Kidney epithelial cell (primary cell): ENCODE results near the gene MDM2. TPM values are rescaled to one million over a fixed set of nuclear protein-coding genes. Genes with fewer than 3 reads are reported as not detected.

Experiments
- DNase-seq: peaks from one replicate; pipeline ENCODE4 v3.0.0-alpha.2; 2010; ENCODE audit warnings: low read depth
- H3K27me3 ChIP-seq: 2 replicates; pipeline ENCODE4 v1.6.0; 2011; ENCODE audit warnings: low read length; ENCODE audit not compliant: control insufficient read depth, insufficient read depth
- H3K36me3 ChIP-seq: 2 replicates; pipeline ENCODE4 v1.5.1; 2011; ENCODE audit warnings: low read length; ENCODE audit not compliant: control insufficient read depth, insufficient read depth
- H3K4me3 ChIP-seq: 2 replicates; pipeline ENCODE4 v1.5.1; 2011; ENCODE audit warnings: low read depth, mild to moderate bottlenecking, control low read depth, low read length
- total RNA-seq: library from RNA; depleted of rRNA; stranded (reverse); fragments of >200 nt; gene quantifications from 2 replicates; pipeline ENCODE4 v1.2.3, GENCODE V29; 2015
- TF ChIP-seq, protein P1 (sequence below): IDR thresholded peaks from 2 replicates; pipeline ENCODE4 v1.5.1; 2011; ENCODE audit warnings: mild to moderate bottlenecking, moderate library complexity, low read length, control low read depth, inconsistent platforms; ENCODE audit not compliant: insufficient read depth, poor library complexity, severe bottlenecking

Gene MDM2
- total RNA-seq, 1 donor from 2014 or later: 195 TPM

DNA sequence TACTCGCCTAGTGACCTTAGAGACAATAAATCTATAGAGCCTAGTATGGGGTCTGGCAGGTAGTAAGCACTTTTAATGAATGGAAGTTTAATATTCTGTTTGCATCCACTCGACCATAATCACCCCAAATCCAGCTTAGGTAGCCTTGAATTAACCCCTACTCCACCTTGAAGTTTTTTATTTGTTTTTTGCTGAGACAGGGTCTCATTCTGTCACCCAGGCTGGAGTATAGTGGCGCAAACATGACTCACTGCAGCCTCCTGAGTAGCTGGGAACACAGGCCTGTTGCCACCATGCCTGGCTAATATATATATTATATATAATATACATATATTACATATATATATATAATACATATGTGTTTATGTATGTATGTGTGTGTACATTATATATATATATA, 38.8 kb downstream of the MDM2 start:
- TF ChIP-seq, protein P1, sequence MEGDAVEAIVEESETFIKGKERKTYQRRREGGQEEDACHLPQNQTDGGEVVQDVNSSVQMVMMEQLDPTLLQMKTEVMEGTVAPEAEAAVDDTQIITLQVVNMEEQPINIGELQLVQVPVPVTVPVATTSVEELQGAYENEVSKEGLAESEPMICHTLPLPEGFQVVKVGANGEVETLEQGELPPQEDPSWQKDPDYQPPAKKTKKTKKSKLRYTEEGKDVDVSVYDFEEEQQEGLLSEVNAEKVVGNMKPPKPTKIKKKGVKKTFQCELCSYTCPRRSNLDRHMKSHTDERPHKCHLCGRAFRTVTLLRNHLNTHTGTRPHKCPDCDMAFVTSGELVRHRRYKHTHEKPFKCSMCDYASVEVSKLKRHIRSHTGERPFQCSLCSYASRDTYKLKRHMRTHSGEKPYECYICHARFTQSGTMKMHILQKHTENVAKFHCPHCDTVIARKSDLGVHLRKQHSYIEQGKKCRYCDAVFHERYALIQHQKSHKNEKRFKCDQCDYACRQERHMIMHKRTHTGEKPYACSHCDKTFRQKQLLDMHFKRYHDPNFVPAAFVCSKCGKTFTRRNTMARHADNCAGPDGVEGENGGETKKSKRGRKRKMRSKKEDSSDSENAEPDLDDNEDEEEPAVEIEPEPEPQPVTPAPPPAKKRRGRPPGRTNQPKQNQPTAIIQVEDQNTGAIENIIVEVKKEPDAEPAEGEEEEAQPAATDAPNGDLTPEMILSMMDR: no peak
- no peak for DNase-seq
- Histone ChIP-seq H3K4me3 (no peak overlapping the region), H3K36me3 (peaks cover under 1% of the 10 kb centered on the region), H3K27me3 (no peaks in the 10 kb centered on the region)

DNA sequence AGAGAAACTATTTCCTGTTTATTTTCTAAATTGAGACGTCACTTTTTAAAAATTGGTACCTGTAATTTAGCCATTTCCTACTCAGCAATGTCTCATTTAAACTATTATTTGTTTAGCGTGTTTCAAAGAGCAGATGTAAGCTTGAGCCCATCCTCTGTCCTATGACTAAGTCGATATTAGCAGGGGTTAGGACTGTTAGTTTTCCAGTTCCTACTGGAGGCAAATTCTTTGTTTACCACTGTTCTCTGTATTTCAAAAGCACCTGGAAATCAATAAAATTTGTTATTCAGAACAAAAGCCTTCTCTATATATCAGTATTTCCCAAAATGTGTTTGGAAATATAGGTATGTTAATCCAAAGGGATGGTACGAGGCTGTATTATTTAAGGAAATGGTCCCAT, 42.4 kb downstream of the MDM2 start:
- H3K36me3 ChIP-seq: no peaks in the 10 kb centered on the region
- TF ChIP-seq, protein P1: no peak
- H3K27me3 ChIP-seq: no peaks in the 10 kb centered on the region
- no peak for DNase-seq
- H3K4me3 ChIP-seq: no peak overlapping the region

DNA sequence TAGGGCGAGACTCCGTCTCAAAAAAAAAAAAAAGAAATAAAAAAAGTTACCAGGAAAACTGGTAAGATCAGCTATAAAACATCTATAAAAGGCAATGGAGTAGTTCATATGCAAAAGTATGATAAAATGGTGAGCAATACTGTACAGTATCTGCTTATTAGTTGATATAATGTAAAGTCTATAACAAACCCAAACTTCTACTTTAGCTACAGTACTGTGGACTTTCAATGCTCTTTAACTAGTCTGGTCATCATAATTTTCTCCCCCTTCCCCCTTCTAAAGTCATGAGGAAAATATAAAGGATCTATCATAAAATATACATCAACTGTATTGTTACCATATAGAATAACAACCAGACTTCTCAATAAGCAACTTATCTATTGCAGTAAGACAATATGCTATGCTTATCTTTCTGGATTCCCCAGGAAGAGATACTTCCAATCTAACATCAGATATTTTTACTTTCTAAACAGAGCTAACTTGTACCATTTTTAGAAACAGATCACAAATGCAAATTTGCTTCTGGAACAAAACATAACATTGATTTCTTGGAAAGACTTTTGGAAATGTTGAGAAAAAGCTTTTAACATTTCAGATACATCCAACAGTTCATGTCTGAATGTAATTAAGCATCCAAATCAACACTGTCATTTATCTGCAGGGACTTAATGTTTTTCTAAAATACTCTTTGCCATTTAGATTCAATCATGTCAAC, 43.8 kb downstream of the MDM2 start:
- Histone ChIP-seq H3K36me3 (no peaks in the 10 kb centered on the region), H3K4me3 (no peak overlapping the region), H3K27me3 (no peaks in the 10 kb centered on the region)
- no peak for DNase-seq
- TF ChIP-seq, protein P1: no peak

DNA sequence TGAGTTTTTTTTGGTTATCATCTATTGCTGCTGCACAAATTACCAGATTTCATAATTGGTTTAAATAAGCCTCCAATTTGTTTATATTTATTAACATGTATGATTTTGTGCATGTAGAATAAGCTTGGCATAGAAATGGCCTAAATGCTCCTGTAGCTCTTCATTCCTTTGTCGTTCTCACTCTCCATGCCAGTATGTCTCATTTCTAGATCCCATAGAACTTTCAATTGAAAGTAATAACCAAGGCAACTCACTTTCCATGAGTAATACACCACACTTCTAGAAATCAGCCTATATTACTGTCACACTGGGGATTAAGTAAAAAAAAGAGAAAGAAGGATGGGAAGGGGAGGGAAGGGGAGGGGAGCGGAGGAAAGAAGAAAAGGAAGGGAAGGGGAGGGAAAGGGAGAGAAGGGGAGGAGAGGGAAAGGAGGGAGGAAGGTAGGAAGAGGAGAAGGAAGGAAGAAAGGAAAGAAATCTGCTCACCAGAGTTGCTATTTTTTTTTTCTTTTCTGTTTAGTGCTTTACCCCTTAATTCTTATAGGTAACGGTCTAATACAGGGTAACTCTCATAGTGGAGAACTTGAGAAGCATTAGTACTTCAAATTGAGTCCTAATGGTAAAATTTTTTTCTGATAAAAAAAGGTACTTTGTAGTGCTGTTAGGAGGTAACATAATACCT, 45.6 kb downstream of the MDM2 start:
- TF ChIP-seq, protein P1: no peak
- DNase-seq: no peak
- Histone ChIP-seq H3K27me3 (no peaks in the 10 kb centered on the region), H3K4me3 (no peak overlapping the region), H3K36me3 (no peaks in the 10 kb centered on the region)

DNA sequence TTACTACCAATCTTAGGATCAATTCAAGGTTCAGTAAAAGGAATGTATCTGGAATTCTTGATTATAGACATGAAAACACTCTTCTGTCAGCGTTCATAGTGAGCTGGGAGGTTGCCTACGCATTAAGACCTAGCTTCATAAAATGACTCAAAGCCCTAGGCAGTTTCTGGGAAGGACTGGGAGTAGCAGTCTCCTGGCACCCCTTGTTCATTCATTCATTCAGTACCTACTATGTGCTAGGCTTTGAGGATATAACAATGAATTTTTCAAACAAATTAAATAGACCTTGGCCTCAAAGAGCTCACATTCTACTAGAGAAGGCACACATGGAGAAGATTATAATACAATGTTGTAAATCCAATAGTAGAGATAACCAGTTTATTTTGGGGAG, 46.1 kb downstream of the MDM2 start:
- TF ChIP-seq, protein P1: no peak
- H3K36me3 ChIP-seq: no peaks in the 10 kb centered on the region
- no peaks in the 10 kb centered on the region for H3K27me3 ChIP-seq
- DNase-seq: no peak
- H3K4me3 ChIP-seq: no peak overlapping the region
